Measurements from ENCODE around the gene CADM2.

GRCh38 chr3:85660451-85660850 is 701.7 kb downstream of the CADM2 start:
- TF ChIP-seq, protein P1, sequence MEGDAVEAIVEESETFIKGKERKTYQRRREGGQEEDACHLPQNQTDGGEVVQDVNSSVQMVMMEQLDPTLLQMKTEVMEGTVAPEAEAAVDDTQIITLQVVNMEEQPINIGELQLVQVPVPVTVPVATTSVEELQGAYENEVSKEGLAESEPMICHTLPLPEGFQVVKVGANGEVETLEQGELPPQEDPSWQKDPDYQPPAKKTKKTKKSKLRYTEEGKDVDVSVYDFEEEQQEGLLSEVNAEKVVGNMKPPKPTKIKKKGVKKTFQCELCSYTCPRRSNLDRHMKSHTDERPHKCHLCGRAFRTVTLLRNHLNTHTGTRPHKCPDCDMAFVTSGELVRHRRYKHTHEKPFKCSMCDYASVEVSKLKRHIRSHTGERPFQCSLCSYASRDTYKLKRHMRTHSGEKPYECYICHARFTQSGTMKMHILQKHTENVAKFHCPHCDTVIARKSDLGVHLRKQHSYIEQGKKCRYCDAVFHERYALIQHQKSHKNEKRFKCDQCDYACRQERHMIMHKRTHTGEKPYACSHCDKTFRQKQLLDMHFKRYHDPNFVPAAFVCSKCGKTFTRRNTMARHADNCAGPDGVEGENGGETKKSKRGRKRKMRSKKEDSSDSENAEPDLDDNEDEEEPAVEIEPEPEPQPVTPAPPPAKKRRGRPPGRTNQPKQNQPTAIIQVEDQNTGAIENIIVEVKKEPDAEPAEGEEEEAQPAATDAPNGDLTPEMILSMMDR (IDR thresholded peaks at IDR 0.05): no peak
- TF ChIP-seq POLR2A (IDR thresholded peaks at IDR 0.05): no peak
